Measurements from ENCODE around the gene XDH. TPM values are rescaled to one million over a fixed set of nuclear protein-coding genes. Genes with fewer than 3 reads are reported as not detected.
A peak's percentile ranks its signal among the peaks of the same experiment; 100 is the strongest.

The XDH gene
- total RNA-seq, 1 experiment from 2014 or later: 0.08 TPM

- BruUV-seq (replicated peaks): no TSS peak
- in situ Hi-C loops (cut with HindIII; ENCODE audit: low pct_unique_long_range_greater_than_20kb, low sequenced_read_pairs) (no loop called here), intact Hi-C loops (cut with micrococcal nuclease; ENCODE audit: unreplicated experiment) (no loop called here)
- Histone ChIP-seq H3K36me3 (ENCODE audit: control insufficient read depth, insufficient read depth, low read length) (no peaks in the 10 kb centered on the region), H3K4me3 (ENCODE audit: low read depth in 2 of 2, low read length in 2 of 2) (no peak overlapping the region), H3K4me1 (ENCODE audit: control insufficient read depth, insufficient read depth, low read length) (no peaks in the 10 kb centered on the region), H3K27me3 (ENCODE audit: control insufficient read depth, insufficient read depth, low read length) (no peaks in the 10 kb centered on the region), H3K27ac (ENCODE audit: low read length) (no peak overlapping the region), H3K9me3 (ENCODE audit: control insufficient read depth, insufficient read depth, low read depth, low read length) (no peaks in the 10 kb centered on the region)
- TF ChIP-seq TCF7L2 (IDR thresholded peaks at IDR 0.05; ENCODE audit: low read depth, low read length): no peak
- TF ChIP-seq, protein P1, sequence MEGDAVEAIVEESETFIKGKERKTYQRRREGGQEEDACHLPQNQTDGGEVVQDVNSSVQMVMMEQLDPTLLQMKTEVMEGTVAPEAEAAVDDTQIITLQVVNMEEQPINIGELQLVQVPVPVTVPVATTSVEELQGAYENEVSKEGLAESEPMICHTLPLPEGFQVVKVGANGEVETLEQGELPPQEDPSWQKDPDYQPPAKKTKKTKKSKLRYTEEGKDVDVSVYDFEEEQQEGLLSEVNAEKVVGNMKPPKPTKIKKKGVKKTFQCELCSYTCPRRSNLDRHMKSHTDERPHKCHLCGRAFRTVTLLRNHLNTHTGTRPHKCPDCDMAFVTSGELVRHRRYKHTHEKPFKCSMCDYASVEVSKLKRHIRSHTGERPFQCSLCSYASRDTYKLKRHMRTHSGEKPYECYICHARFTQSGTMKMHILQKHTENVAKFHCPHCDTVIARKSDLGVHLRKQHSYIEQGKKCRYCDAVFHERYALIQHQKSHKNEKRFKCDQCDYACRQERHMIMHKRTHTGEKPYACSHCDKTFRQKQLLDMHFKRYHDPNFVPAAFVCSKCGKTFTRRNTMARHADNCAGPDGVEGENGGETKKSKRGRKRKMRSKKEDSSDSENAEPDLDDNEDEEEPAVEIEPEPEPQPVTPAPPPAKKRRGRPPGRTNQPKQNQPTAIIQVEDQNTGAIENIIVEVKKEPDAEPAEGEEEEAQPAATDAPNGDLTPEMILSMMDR (IDR thresholded peaks at IDR 0.05): peak; percentile 39; the same call in 1 of the 2 replicates
- ChIA-PET CTCF (no interaction called here), POLR2A (no interaction called here)
- DNase-seq (ENCODE audit: low read depth, low spot score) (no peak), ATAC-seq (no peak)
These were observed 59.7 kb downstream of the XDH start for GRCh38 chr2:31354837-31355236.

DNA sequence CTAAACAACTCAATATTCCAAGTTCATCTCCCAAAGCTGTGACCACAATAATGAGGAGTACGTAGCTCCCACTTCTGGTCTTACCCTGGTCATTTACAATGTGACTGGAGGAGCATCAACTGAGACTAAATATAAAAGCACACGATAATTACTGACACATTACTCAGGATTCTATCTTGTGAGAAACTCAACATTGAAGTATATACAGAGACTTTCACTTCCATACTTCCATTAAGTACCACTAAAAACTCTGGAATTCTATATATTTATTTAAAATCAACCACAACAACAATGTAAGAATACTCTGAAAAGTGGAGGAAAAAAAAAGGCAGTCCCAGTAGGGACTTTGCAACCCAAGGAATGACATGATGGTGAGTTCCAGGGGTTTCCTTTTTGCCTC, 61.4 kb downstream of the XDH start:
- TF ChIP-seq TCF7L2 (IDR thresholded peaks at IDR 0.05; ENCODE audit: low read depth, low read length): no peak
- no peak for TF ChIP-seq POLR2AphosphoS5 (IDR thresholded peaks at IDR 0.05; ENCODE audit: low read depth, low read length)
- TF ChIP-seq, protein P1 (IDR thresholded peaks at IDR 0.05): no peak
- no peak for TF ChIP-seq SIN3A (IDR thresholded peaks at IDR 0.05; ENCODE audit: borderline replicate concordance, insufficient read depth, low read depth, low read length)
- TF ChIP-seq, protein P2, sequence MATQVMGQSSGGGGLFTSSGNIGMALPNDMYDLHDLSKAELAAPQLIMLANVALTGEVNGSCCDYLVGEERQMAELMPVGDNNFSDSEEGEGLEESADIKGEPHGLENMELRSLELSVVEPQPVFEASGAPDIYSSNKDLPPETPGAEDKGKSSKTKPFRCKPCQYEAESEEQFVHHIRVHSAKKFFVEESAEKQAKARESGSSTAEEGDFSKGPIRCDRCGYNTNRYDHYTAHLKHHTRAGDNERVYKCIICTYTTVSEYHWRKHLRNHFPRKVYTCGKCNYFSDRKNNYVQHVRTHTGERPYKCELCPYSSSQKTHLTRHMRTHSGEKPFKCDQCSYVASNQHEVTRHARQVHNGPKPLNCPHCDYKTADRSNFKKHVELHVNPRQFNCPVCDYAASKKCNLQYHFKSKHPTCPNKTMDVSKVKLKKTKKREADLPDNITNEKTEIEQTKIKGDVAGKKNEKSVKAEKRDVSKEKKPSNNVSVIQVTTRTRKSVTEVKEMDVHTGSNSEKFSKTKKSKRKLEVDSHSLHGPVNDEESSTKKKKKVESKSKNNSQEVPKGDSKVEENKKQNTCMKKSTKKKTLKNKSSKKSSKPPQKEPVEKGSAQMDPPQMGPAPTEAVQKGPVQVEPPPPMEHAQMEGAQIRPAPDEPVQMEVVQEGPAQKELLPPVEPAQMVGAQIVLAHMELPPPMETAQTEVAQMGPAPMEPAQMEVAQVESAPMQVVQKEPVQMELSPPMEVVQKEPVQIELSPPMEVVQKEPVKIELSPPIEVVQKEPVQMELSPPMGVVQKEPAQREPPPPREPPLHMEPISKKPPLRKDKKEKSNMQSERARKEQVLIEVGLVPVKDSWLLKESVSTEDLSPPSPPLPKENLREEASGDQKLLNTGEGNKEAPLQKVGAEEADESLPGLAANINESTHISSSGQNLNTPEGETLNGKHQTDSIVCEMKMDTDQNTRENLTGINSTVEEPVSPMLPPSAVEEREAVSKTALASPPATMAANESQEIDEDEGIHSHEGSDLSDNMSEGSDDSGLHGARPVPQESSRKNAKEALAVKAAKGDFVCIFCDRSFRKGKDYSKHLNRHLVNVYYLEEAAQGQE (IDR thresholded peaks at IDR 0.05; ENCODE audit: insufficient read depth in 1 of 2, low read depth in 2 of 2, low read length in 1 of 2): no peak
- POLR2A ChIA-PET: no interaction called here
- in situ Hi-C loops (cut with HindIII; ENCODE audit: low pct_unique_long_range_greater_than_20kb, low sequenced_read_pairs): no loop called here
- BruUV-seq (replicated peaks): no TSS peak
- no peaks in the 10 kb centered on the region for H3K9me3 ChIP-seq (ENCODE audit: control insufficient read depth, insufficient read depth, low read depth, low read length)
- intact Hi-C loops (cut with micrococcal nuclease; ENCODE audit: unreplicated experiment): no loop called here
- H3K27ac ChIP-seq (ENCODE audit: low read length): no peak overlapping the region
- ATAC-seq (no peak), DNase-seq (ENCODE audit: low read depth, low spot score) (no peak)
- no peaks in the 10 kb centered on the region for H3K4me1 ChIP-seq (ENCODE audit: control insufficient read depth, insufficient read depth, low read length)
- no peaks in the 10 kb centered on the region for H3K36me3 ChIP-seq (ENCODE audit: control insufficient read depth, insufficient read depth, low read length)
- H3K4me3 ChIP-seq (ENCODE audit: low read depth in 2 of 2, low read length in 2 of 2): no peak overlapping the region
- CTCF ChIA-PET: no interaction called here
- no peaks in the 10 kb centered on the region for H3K27me3 ChIP-seq (ENCODE audit: control insufficient read depth, insufficient read depth, low read length)

Measured in Panc1 (cell line).